Panc1 (cell line): ENCODE data around the gene C5.

Experiments used
- POLR2AphosphoS5 ChIP-seq: IDR thresholded peaks from 2 replicates; pipeline ENCODE4 v1.6.1; 2012; ENCODE audit warnings: mild to moderate bottlenecking, low read depth, low read length, moderate library complexity
- TCF7L2 ChIP-seq: IDR thresholded peaks from 2 replicates; pipeline ENCODE4 v1.6.1; 2011; ENCODE audit warnings: mild to moderate bottlenecking, low read depth, low read length, inconsistent platforms
- TF ChIP-seq, protein P1 (sequence below): fragments of 450-650 bp; IDR thresholded peaks from 2 replicates; pipeline ENCODE4 v1.5.1; 2017; ENCODE audit warnings: mild to moderate bottlenecking

DNA sequence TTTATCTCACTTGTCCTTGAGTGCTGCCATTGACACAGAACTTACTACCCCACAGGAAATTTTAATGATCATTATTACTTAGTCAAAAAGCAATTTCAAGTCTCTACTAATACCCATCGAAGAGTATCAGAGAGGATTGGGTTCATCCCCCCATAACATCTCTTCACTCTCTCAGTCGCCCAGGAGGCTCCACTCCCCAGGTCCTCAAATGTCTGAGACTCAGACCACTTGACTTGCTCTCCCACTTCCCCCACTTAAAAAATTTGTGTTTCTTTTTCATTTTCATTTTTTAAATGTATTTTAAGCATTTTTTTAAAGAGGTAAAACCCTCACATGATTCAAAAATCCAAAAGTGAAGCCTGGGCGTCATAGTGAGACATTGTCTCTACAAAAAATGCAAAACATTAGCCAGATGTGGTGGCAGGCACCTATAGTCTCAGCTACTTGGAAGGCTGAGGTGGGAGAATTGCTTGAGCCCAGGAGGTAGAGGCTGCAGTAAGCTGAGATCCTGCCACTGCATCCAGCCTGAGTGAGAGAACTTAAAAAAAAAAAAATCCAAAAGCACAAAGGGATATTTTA lies 66.7 kb downstream of the C5 start:
- TF ChIP-seq, protein P1, sequence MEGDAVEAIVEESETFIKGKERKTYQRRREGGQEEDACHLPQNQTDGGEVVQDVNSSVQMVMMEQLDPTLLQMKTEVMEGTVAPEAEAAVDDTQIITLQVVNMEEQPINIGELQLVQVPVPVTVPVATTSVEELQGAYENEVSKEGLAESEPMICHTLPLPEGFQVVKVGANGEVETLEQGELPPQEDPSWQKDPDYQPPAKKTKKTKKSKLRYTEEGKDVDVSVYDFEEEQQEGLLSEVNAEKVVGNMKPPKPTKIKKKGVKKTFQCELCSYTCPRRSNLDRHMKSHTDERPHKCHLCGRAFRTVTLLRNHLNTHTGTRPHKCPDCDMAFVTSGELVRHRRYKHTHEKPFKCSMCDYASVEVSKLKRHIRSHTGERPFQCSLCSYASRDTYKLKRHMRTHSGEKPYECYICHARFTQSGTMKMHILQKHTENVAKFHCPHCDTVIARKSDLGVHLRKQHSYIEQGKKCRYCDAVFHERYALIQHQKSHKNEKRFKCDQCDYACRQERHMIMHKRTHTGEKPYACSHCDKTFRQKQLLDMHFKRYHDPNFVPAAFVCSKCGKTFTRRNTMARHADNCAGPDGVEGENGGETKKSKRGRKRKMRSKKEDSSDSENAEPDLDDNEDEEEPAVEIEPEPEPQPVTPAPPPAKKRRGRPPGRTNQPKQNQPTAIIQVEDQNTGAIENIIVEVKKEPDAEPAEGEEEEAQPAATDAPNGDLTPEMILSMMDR = no peak
- TF ChIP-seq TCF7L2 = no peak
- no peak for TF ChIP-seq POLR2AphosphoS5
